B cell (primary cell): ENCODE data around the gene EARS2. TPM values are rescaled to one million over a fixed set of nuclear protein-coding genes. Genes with fewer than 3 reads are reported as not detected.

Experiments
- ATAC-seq: fragments of 200-7000 bp; cut with Tn5 transposase; one replicate; pipeline ENCODE4 v1.10.0; 2021; ENCODE audit warnings: low read depth, mild to moderate bottlenecking, moderate number of reproducible peaks, moderate library complexity
- CTCF ChIA-PET: fragments of 350-600 bp; sonication (Branson Sonifier 250); formaldehyde crosslinking; loops from one replicate; lab custom pipeline; 2021; ENCODE audit warnings: antibody characterized with exemption, inconsistent platforms; lab: Charles Lee
- POLR2A ChIA-PET: fragments of 350-600 bp; sonication (Branson Sonifier 250); formaldehyde crosslinking; loops from one replicate; lab custom pipeline; 2021; ENCODE audit warnings: antibody characterized with exemption; lab: Charles Lee
- DNase-seq: peaks from one replicate; pipeline ENCODE4 v3.0.0; 2013
- H2AFZ ChIP-seq: 2 replicates; pipeline ENCODE4 v1.6.1; 2012; ENCODE audit warnings: mild to moderate bottlenecking, low read depth, low read length; ENCODE audit not compliant: insufficient read depth, poor library complexity, severe bottlenecking
- H3K27ac ChIP-seq, 2 donors: 1 replicate in 1 of 2; 2 replicates in 1 of 2; pipeline ENCODE4 v1.5.1; 2012 to 2013; ENCODE audit warnings: low read length in 2 of 2, mild to moderate bottlenecking in 2 of 2, moderate library complexity in 1 of 2
- H3K27me3 ChIP-seq, 4 experiments: fragments of 200-600 bp in 1 of 4; sonication (generic) in 1 of 4; replicated peaks in 1 of 4; 1 replicate in 2 of 4; 2 replicates in 2 of 4; pipeline versions ENCODE4 v1.6.1 to v1.7.0; 2013 to 2016; ENCODE audit warnings: low read length in 3 of 4, mild to moderate bottlenecking in 2 of 4, mixed read lengths in 1 of 4, moderate library complexity in 1 of 4; ENCODE audit not compliant: insufficient read depth in 4 of 4, control insufficient read depth in 3 of 4; ENCODE audit errors: control extremely low read depth in 1 of 4
- H3K36me3 ChIP-seq, 2 experiments: replicated peaks in 1 of 2; 1 replicate in 1 of 2; 2 replicates in 1 of 2; pipeline versions ENCODE4 v1.6.1 to v1.7.1; 2013; ENCODE audit warnings: low read length in 1 of 2; ENCODE audit not compliant: insufficient read depth in 2 of 2, control insufficient read depth in 1 of 2; ENCODE audit errors: control extremely low read depth in 1 of 2, extremely low read depth in 1 of 2
- H3K4me1 ChIP-seq, 2 donors: fragments of 200-600 bp in 1 of 2; sonication (generic) in 1 of 2; 1 replicate in 1 of 2; 2 replicates in 1 of 2; pipeline versions ENCODE4 v1.5.1 to v1.6.1; 2013 to 2017; ENCODE audit warnings: low read length in 2 of 2; ENCODE audit not compliant: control insufficient read depth in 2 of 2, insufficient read depth in 2 of 2
- H3K4me2 ChIP-seq: replicated peaks from 2 replicates; pipeline ENCODE3; 2012; ENCODE audit warnings: mild to moderate bottlenecking, low read depth, low read length; ENCODE audit not compliant: poor library complexity, severe bottlenecking
- H3K4me3 ChIP-seq, 5 experiments: fragments of 200-600 bp in 1 of 5; sonication (generic) in 1 of 5; 1 replicate in 3 of 5; 2 replicates in 2 of 5; pipeline versions ENCODE4 v1.5.1 to v1.7.0; 2011 to 2016; ENCODE audit warnings: low read length in 4 of 5, mild to moderate bottlenecking in 4 of 5, low read depth in 2 of 5, control low read depth in 1 of 5, moderate library complexity in 1 of 5; ENCODE audit not compliant: insufficient read depth in 1 of 5; ENCODE audit errors: control extremely low read depth in 1 of 5, extremely low read depth in 1 of 5
- H3K79me2 ChIP-seq: fragments of 200-600 bp; sonication (generic); one replicate; pipeline ENCODE4 v1.6.0; 2016; ENCODE audit warnings: low read length; ENCODE audit not compliant: control insufficient read depth, insufficient read depth
- H3K9ac ChIP-seq: fragments of 200-600 bp; sonication (generic); 2 replicates; pipeline ENCODE4 v1.6.1; 2017; ENCODE audit warnings: mild to moderate bottlenecking, low read length, moderate library complexity
- H3K9me3 ChIP-seq, 3 donors: one replicate each; pipeline versions ENCODE4 v1.6.1 to v1.7.1; 2013; ENCODE audit warnings: low read length in 2 of 3; ENCODE audit not compliant: control insufficient read depth in 2 of 3, insufficient read depth in 1 of 3; ENCODE audit errors: control extremely low read depth in 1 of 3
- H4K20me1 ChIP-seq: 2 replicates; pipeline ENCODE4 v1.6.0; 2012; ENCODE audit warnings: mild to moderate bottlenecking, low read length; ENCODE audit not compliant: insufficient read depth, control insufficient read depth, poor library complexity, severe bottlenecking
- H3K27ac Mint-ChIP-seq: one replicate; pipeline ENCODE4 v1.8.0; 2021; ENCODE audit warnings: mixed read lengths
- H3K27me3 Mint-ChIP-seq: one replicate; pipeline ENCODE4 v1.8.0; 2021; ENCODE audit warnings: mixed read lengths
- H3K4me1 Mint-ChIP-seq: one replicate; pipeline ENCODE4 v1.8.0; 2021; ENCODE audit warnings: mixed read lengths
- H3K4me3 Mint-ChIP-seq: one replicate; pipeline ENCODE4 v1.8.0; 2021; ENCODE audit warnings: mixed read lengths
- H3K9me3 Mint-ChIP-seq: one replicate; pipeline ENCODE4 v1.8.0; 2022; ENCODE audit warnings: mixed read lengths; ENCODE audit not compliant: insufficient read depth
- EZH2 ChIP-seq: IDR thresholded peaks from 2 replicates; pipeline ENCODE4 v1.6.1; 2012; ENCODE audit warnings: borderline replicate concordance, low read depth, mild to moderate bottlenecking, moderate library complexity, low read length; ENCODE audit not compliant: insufficient read depth, poor library complexity, severe bottlenecking
- WGBS: methylation state at CpG from one replicate; pipeline ENCODE4 v1.1.5; 2013; ENCODE audit warnings: missing lambda C conversion rate; ENCODE audit not compliant: insufficient coverage; 5-methylcytosine and 5-hydroxymethylcytosine counted together
- intact Hi-C: fragments of 100-400 bp; cut with micrococcal nuclease; formaldehyde crosslinking; loops from one replicate; pipeline ENCODE4 v1.10.0; 2022
- polyA plus RNA-seq: library from polyadenylated mRNA; depleted of rRNA; stranded (reverse); fragments of >200 nt; gene quantifications from 2 replicates; pipeline ENCODE4 v1.2.3, GENCODE V29; 2012
- total RNA-seq, 2 donors: library from RNA; stranded (reverse); fragments of 120-200 nt in 1 of 2; gene quantifications; 1 replicate in 1 of 2; 2 replicates in 1 of 2; pipeline versions ENCODE4 v1.2.3 to v1.2.4, GENCODE V29; 2013 to 2022
- TF ChIP-seq, protein P1 (sequence below): fragments of 200-600 bp; IDR thresholded peaks from one replicate; pipeline ENCODE4 v1.8.0; 2022; ENCODE audit warnings: antibody characterized with exemption, mild to moderate bottlenecking

The EARS2 gene
- total and polyA plus RNA-seq, 2 donors (not counting 1 experiment from before 2014, with no cell fraction given) = 14.6 to 15.1 TPM

DNA sequence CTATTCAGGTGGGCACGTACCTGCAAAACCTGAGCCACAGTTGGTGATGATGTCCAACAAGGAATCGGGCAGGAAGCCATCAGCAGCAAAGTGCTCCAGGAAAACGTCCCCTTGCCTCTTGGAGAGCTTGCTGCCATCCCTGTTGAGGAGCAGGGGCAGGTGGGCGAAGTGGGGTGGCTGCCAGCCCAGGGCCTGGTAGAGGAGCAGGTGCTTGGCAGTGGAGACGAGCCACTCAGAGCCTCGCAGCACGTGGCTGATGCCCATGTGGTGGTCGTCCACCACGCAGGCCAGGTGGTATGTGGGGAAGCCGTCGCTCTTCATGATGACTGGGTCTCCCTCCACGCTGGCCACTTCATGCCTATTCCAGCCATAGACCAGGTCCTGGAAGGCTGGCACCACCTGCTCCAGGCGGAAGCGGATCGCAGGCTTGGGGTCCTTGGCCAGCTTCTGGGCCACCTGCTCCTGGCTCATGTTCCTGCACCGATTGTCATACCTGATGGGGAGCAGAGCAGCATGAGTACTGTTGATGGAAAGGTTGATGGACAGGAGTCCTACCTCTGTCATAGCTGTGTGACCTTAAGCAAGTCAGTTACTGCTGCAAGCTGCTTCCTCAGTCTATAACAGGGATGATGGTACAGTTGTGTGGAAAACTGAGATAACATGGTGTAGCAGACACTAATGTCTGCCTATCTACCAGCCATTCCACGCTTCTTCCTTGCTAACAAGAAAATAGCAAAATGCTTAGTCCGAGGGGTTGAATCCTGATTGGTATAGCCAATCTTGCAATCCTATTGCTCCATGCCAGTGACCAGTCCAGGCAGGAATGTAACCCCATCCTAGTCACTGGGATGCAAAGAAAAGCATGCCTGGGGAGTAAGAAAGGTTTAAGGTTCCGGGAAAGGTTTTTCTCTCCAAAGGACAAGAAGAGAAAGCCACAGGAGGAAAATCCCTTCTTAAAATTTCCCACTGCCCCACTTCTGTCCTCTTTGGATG is 22.0 kb downstream of the EARS2 start:
- Mint-ChIP-seq H3K4me1 (no peaks in the 10 kb centered on the region), H3K27ac (no peak overlapping the region), H3K27me3 (no peaks in the 10 kb centered on the region), H3K9me3 (no peaks in the 10 kb centered on the region), H3K4me3 (no peak overlapping the region)
- H3K79me2 ChIP-seq = peaks cover 13% of the 10 kb centered on the region
- intact Hi-C loops = no loop called here
- no peaks in the 10 kb centered on the region for H3K27me3 ChIP-seq
- ATAC-seq (no peak), DNase-seq (no peak)
- ChIA-PET CTCF (no interaction called here), POLR2A (no interaction called here)
- H3K27ac ChIP-seq = no peak overlapping the region
- H3K4me1 ChIP-seq = no peaks in the 10 kb centered on the region
- WGBS = 95% methylated on average over 6 of the region's 19 CpGs
- H3K4me2 ChIP-seq = no peak overlapping the region
- H4K20me1 ChIP-seq = no peaks in the 10 kb centered on the region
- H3K4me3 ChIP-seq = no peak overlapping the region
- no peak overlapping the region for H2AFZ ChIP-seq
- no peak overlapping the region for H3K9ac ChIP-seq
- TF ChIP-seq, protein P1, sequence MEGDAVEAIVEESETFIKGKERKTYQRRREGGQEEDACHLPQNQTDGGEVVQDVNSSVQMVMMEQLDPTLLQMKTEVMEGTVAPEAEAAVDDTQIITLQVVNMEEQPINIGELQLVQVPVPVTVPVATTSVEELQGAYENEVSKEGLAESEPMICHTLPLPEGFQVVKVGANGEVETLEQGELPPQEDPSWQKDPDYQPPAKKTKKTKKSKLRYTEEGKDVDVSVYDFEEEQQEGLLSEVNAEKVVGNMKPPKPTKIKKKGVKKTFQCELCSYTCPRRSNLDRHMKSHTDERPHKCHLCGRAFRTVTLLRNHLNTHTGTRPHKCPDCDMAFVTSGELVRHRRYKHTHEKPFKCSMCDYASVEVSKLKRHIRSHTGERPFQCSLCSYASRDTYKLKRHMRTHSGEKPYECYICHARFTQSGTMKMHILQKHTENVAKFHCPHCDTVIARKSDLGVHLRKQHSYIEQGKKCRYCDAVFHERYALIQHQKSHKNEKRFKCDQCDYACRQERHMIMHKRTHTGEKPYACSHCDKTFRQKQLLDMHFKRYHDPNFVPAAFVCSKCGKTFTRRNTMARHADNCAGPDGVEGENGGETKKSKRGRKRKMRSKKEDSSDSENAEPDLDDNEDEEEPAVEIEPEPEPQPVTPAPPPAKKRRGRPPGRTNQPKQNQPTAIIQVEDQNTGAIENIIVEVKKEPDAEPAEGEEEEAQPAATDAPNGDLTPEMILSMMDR = no peak
- TF ChIP-seq EZH2 = no peak
- peaks cover 0 to 45% of the 10 kb centered on the region in 2 experiments for H3K36me3 ChIP-seq
- no peaks in the 10 kb centered on the region for H3K9me3 ChIP-seq

DNA sequence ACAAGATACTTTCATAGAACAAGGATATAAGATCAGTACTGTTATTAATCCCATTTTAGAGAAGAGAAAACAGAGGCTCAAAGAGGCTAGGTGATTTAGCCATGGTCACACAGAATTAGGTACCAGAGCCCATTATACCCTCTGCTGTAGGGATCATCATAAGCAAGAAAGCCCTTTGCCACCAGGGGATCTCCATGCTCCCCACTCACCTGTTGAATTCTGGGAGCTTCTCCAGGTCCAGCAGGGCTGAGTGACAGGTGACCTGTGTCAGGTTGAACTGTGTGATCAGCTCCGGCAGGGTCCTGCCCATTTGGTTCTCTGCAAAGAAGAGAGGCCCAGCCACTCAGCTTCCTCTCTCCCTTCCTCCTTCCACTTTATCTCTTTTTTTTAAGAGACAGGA is 24.7 kb downstream of the EARS2 start:
- Mint-ChIP-seq H3K27ac (no peak overlapping the region), H3K27me3 (no peaks in the 10 kb centered on the region), H3K4me1 (no peaks in the 10 kb centered on the region), H3K9me3 (no peaks in the 10 kb centered on the region), H3K4me3 (no peak overlapping the region)
- Histone ChIP-seq H3K4me1 (no peaks in the 10 kb centered on the region), H3K27ac (no peak overlapping the region), H4K20me1 (no peaks in the 10 kb centered on the region), H3K9me3 (no peaks in the 10 kb centered on the region), H2AFZ (no peak overlapping the region), H3K4me2 (no peak overlapping the region), H3K4me3 (no peak overlapping the region), H3K36me3 (peaks cover 0 to 50% of the 10 kb centered on the region in 2 experiments), H3K79me2 (peaks cover 7% of the 10 kb centered on the region), H3K27me3 (no peaks in the 10 kb centered on the region), H3K9ac (no peak overlapping the region)
- TF ChIP-seq EZH2 = no peak
- TF ChIP-seq, protein P1 = no peak
- POLR2A ChIA-PET = interaction anchor here (0.6 kb wide), 2 partner anchors 13 to 34 kb away, joined by 3 to 6 read pairs; no protein-coding TSS in a partner anchor
- CTCF ChIA-PET = no interaction called here
- no peak for DNase-seq
- WGBS = 100% methylated on average over 1 of the region's 1 CpG
- intact Hi-C loops = no loop called here
- ATAC-seq = no peak
